ENCODE results near the gene NUP210L.

Gene NUP210L

GRCh38 chr1:153962088-153963029 lies 192.5 kb downstream of the NUP210L start:
- no peak for DNase-seq

- DNase-seq, result no peak
These were observed 193.5 kb downstream of the NUP210L start for GRCh38 chr1:153961421-153961820.

- DNase-seq, result no peak
These were observed 194.7 kb downstream of the NUP210L start for GRCh38 chr1:153960206-153960605.

GRCh38 chr1:153959454-153959853 lies 195.4 kb downstream of the NUP210L start:
- DNase-seq, result no peak

- DNase-seq, result no peak
These were observed 196.0 kb downstream of the NUP210L start for GRCh38 chr1:153958961-153959260.

- peak; percentile 97 for DNase-seq
These were observed 196.5 kb downstream of the NUP210L start, which contains the start of gene CRTC2 for GRCh38 chr1:153958111-153958960. CRTC2 (minus strand) TSS chr1:153958612; CDS start chr1:153958497, 115 bp downstream.

- peak; percentile 32 for DNase-seq
These were observed 197.1 kb downstream of the NUP210L start for GRCh38 chr1:153957744-153958110.

- no peak for DNase-seq
These were observed 197.7 kb downstream of the NUP210L start for GRCh38 chr1:153956997-153957715.

- DNase-seq, result no peak
These were observed 200.0 kb downstream of the NUP210L start for GRCh38 chr1:153954826-153955225.

- no peak for DNase-seq
These were observed 201.0 kb downstream of the NUP210L start for GRCh38 chr1:153953859-153954365.

- no peak for DNase-seq
These were observed 203.1 kb downstream of the NUP210L start for GRCh38 chr1:153951801-153952200.

- no peak for DNase-seq
These were observed 203.7 kb downstream of the NUP210L start for GRCh38 chr1:153951183-153951582.

- DNase-seq, result peak; percentile 80
These were observed 208.1 kb downstream of the NUP210L start, which contains the start of gene DENND4B for GRCh38 chr1:153946622-153947241. DENND4B (minus strand) TSS chr1:153946718; CDS start chr1:153944374, 2,344 bp downstream.

- peak; percentile 93 for DNase-seq
These were observed 208.9 kb downstream of the NUP210L start for GRCh38 chr1:153945795-153946621.

- peak; percentile 86 for DNase-seq
These were observed 209.6 kb downstream of the NUP210L start for GRCh38 chr1:153945131-153945794.

GRCh38 chr1:153944827-153945117 lies 210.1 kb downstream of the NUP210L start:
- DNase-seq, result no peak

GRCh38 chr1:153944005-153944826 lies 210.7 kb downstream of the NUP210L start:
- DNase-seq, result peak; percentile 17

GRCh38 chr1:153942766-153943549 lies 211.9 kb downstream of the NUP210L start:
- DNase-seq, result no peak
